Activated B cell treated with CpG ODN at 0.5 μM for 24 hours (primary cell): Measurements from ENCODE around the gene GRID2. TPM values are rescaled to one million over a fixed set of nuclear protein-coding genes. Genes with fewer than 3 reads are reported as not detected.

Experiments used
- ATAC-seq: fragments of 200-7000 bp; cut with Tn5 transposase; one replicate; pipeline ENCODE4 v1.10.0; 2021; ENCODE audit warnings: low read depth, mild to moderate bottlenecking, moderate library complexity
- CTCF ChIA-PET: fragments of 350-600 bp; sonication (Branson Sonifier 250); formaldehyde crosslinking; loops from one replicate; lab custom pipeline; 2021; ENCODE audit warnings: antibody characterized with exemption; lab: Charles Lee
- POLR2A ChIA-PET: fragments of 350-600 bp; sonication (Branson Sonifier 250); formaldehyde crosslinking; loops from one replicate; lab custom pipeline; 2021; ENCODE audit warnings: antibody characterized with exemption; lab: Charles Lee
- DNase-seq: peaks from one replicate; pipeline ENCODE4 v3.0.0; 2022
- H3K27ac Mint-ChIP-seq: one replicate; pipeline ENCODE4 v1.8.0; 2020; ENCODE audit warnings: mixed read lengths
- H3K27me3 Mint-ChIP-seq: one replicate; pipeline ENCODE4 v1.8.0; 2021; ENCODE audit warnings: mixed read lengths
- H3K36me3 Mint-ChIP-seq: one replicate; pipeline ENCODE4 v1.8.0; 2021; ENCODE audit warnings: low read depth, mixed read lengths
- H3K4me1 Mint-ChIP-seq: one replicate; pipeline ENCODE4 v1.8.0; 2021; ENCODE audit warnings: mixed read lengths
- H3K4me3 Mint-ChIP-seq: one replicate; pipeline ENCODE4 v1.8.0; 2020; ENCODE audit warnings: mild to moderate bottlenecking, mixed read lengths
- H3K9me3 Mint-ChIP-seq: one replicate; pipeline ENCODE4 v1.8.0; 2020; ENCODE audit warnings: mixed read lengths
- intact Hi-C: fragments of 100-400 bp; cut with micrococcal nuclease; formaldehyde crosslinking; loops from one replicate; pipeline ENCODE4 v1.15.1; 2024
- total RNA-seq: library from RNA; stranded (reverse); gene quantifications from 2 replicates; pipeline ENCODE4 v1.2.3, GENCODE V29; 2022
- TF ChIP-seq, protein P1 (sequence below): fragments of 200-600 bp; IDR thresholded peaks from one replicate; pipeline ENCODE4 v1.8.0; 2022; ENCODE audit warnings: antibody characterized with exemption, mild to moderate bottlenecking

The GRID2 gene
- total RNA-seq, 1 donor from 2014 or later = not detected

DNA sequence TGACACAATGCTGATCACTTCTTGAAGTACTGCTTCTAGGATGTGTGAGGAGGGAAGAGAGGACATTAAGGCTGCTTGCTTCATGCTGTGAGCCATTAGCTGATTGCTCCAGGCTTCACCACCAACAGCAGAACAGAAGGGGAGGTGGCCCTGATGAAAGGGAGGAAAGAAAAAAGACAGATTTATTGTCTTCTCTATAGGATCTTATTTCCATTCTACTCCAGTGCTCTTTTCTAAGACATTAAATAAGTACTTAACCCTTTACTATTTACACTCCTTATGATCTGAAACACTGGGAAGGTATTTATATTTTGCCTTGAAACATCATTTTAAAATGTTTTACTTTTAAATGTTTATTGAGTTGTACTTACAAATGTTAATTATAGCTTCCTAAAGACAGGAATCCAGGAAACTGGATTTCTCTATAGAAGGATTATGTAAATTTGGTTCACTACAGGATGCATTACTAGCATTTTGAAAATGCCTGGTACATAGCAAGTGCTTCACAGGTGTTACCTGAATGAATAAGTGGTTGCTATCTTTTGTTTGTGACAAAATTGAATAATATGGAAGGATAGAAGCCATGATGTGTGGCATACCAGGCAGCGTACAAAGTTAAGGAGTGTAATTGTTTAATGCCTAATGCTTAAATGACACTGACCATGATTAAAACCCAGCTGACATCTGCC lies 843.9 kb downstream of the GRID2 start:
- ChIA-PET POLR2A (no interaction called here), CTCF (no interaction called here)
- no peaks in the 10 kb centered on the region for H3K36me3 Mint-ChIP-seq
- ATAC-seq = no peak
- H3K27me3 Mint-ChIP-seq = no peaks in the 10 kb centered on the region
- no peak overlapping the region for H3K4me3 Mint-ChIP-seq
- no peak for DNase-seq
- intact Hi-C loops = no loop called here
- H3K4me1 Mint-ChIP-seq = no peaks in the 10 kb centered on the region
- H3K27ac Mint-ChIP-seq = no peak overlapping the region
- TF ChIP-seq, protein P1, sequence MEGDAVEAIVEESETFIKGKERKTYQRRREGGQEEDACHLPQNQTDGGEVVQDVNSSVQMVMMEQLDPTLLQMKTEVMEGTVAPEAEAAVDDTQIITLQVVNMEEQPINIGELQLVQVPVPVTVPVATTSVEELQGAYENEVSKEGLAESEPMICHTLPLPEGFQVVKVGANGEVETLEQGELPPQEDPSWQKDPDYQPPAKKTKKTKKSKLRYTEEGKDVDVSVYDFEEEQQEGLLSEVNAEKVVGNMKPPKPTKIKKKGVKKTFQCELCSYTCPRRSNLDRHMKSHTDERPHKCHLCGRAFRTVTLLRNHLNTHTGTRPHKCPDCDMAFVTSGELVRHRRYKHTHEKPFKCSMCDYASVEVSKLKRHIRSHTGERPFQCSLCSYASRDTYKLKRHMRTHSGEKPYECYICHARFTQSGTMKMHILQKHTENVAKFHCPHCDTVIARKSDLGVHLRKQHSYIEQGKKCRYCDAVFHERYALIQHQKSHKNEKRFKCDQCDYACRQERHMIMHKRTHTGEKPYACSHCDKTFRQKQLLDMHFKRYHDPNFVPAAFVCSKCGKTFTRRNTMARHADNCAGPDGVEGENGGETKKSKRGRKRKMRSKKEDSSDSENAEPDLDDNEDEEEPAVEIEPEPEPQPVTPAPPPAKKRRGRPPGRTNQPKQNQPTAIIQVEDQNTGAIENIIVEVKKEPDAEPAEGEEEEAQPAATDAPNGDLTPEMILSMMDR = no peak
- no peaks in the 10 kb centered on the region for H3K9me3 Mint-ChIP-seq

DNA sequence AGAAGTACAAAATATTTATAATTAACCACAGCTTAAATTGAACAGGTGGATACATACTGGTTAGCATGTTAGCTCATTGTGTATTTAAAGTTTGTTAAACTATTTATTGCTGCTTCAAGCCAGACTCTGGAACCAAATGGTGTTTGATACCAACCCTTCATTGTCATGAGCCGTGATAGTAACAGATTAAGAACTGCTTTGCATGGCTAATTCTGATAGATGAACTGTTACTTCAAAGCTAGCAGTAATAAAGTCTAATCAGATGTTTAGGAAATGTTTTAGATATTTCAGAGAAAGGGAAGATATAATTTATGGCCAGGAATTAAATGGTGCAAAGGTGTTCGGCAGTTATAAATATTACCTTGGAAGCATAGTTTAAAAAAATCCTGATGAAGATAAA lies 848.7 kb downstream of the GRID2 start:
- DNase-seq (no peak), ATAC-seq (no peak)
- TF ChIP-seq, protein P1 = no peak
- POLR2A ChIA-PET = no interaction called here
- H3K27me3 Mint-ChIP-seq = no peaks in the 10 kb centered on the region
- no peaks in the 10 kb centered on the region for H3K36me3 Mint-ChIP-seq
- no peak overlapping the region for H3K27ac Mint-ChIP-seq
- CTCF ChIA-PET = no interaction called here
- intact Hi-C loops = no loop called here
- no peak overlapping the region for H3K4me3 Mint-ChIP-seq
- no peaks in the 10 kb centered on the region for H3K4me1 Mint-ChIP-seq
- peaks cover 3% of the 10 kb centered on the region for H3K9me3 Mint-ChIP-seq

DNA sequence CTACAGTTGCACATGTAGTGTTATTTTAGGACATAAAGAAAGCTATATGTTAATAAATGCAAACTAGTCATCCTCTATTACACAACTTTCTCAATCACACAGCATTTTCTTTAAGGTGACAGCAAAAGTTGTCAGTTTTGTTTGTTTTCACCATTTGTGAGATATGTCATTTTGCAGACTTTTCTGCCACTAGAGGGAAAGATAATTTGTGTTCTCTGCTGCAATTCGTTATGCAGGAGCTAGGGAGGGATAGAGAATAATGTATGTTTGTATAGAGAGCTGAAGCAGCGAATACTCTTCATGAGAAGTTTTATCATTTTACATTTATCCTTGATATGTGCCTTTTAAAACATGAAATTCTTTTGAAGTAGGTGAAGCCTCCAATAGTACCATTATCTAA lies 854.2 kb downstream of the GRID2 start:
- Mint-ChIP-seq H3K9me3 (peaks cover 3% of the 10 kb centered on the region), H3K27ac (no peak overlapping the region), H3K36me3 (no peaks in the 10 kb centered on the region), H3K4me1 (no peaks in the 10 kb centered on the region), H3K4me3 (no peak overlapping the region), H3K27me3 (no peaks in the 10 kb centered on the region)
- intact Hi-C loops = no loop called here
- POLR2A ChIA-PET = no interaction called here
- ATAC-seq (no peak), DNase-seq (no peak)
- TF ChIP-seq, protein P1 = no peak
- CTCF ChIA-PET = no interaction called here

DNA sequence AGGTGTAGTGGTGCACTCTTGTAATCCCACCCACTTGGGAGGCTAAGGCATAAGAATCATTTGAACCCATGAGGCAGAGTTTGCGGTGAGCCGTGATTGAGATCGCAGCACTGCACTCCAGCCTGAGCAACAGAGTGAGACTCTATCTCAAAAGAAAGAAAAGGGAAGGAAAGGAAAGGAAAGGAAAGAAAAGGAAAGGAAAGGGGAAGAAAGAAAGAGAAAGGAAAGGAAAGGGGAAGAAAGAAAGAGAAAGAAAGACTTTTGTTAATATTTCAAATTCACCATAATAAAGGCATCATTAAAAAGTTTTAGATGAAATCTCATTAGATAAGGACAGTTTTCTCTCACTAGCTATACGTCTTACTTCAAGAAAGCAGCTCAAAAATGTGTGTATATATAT lies 864.3 kb downstream of the GRID2 start:
- intact Hi-C loops = no loop called here
- Mint-ChIP-seq H3K27me3 (no peaks in the 10 kb centered on the region), H3K27ac (no peak overlapping the region), H3K9me3 (peaks cover 4% of the 10 kb centered on the region), H3K4me1 (no peaks in the 10 kb centered on the region), H3K36me3 (no peaks in the 10 kb centered on the region), H3K4me3 (no peak overlapping the region)
- TF ChIP-seq, protein P1 = no peak
- ATAC-seq = no peak
- CTCF ChIA-PET = no interaction called here
- POLR2A ChIA-PET = no interaction called here
- no peak for DNase-seq

DNA sequence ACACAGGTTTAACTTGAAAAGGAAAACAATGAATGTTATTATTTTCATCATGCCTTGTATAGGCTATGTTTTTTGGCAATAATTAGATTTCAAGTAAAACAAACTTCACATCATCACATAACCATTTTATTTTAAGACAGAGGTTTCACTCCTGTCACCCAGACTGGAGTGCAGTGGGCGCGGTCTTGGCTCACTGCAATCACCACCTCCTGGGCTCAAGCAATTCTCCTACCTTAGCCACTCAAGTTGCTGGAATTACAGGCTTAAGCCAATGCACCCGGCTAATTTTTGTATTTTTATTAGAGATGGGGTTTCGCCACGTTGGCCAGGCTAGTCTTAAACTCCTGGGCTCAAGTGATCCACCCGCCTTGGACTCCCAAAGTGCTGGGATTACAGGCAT lies 866.2 kb downstream of the GRID2 start:
- H3K27me3 Mint-ChIP-seq = no peaks in the 10 kb centered on the region
- POLR2A ChIA-PET = no interaction called here
- intact Hi-C loops = no loop called here

More for the DNA sequence above, 866.2 kb downstream of the GRID2 start:
- DNase-seq (no peak), ATAC-seq (no peak)
- CTCF ChIA-PET = no interaction called here
- no peak overlapping the region for H3K4me3 Mint-ChIP-seq
- H3K36me3 Mint-ChIP-seq = no peaks in the 10 kb centered on the region
- TF ChIP-seq, protein P1 = no peak
- H3K27ac Mint-ChIP-seq = no peak overlapping the region
- no peaks in the 10 kb centered on the region for H3K9me3 Mint-ChIP-seq
- no peaks in the 10 kb centered on the region for H3K4me1 Mint-ChIP-seq
